Measurements from ENCODE around the gene RNF220. TPM values are rescaled to one million over a fixed set of nuclear protein-coding genes. Genes with fewer than 3 reads are reported as not detected.

The RNF220 gene
- total RNA-seq, 4 donors from 2014 or later: 112 to 134 (median 132) TPM

GRCh38 chr1:44648529-44649250 is 243.6 kb downstream of the RNF220 start:
- Histone ChIP-seq H3K27me3 (no peaks in the 10 kb centered on the region), H3K4me3 (no peak overlapping the region), H3K9me3 (no peaks in the 10 kb centered on the region), H3K36me3 (peaks cover 0 to 94% of the 10 kb centered on the region in 2 donors), H3K27ac (peak overlapping the region in 1 of 4 donors; percentile 12), H3K4me1 (peaks cover 8 to 42% (median 23%) of the 10 kb centered on the region in 3 donors)
- 86 to 87% methylated on average over 6 to 8 of the region's 13 CpGs for WGBS, 2 donors (ENCODE audit: low coverage in 1 of 2)
- TF ChIP-seq POLR2A (IDR thresholded peaks at IDR 0.05) (no peak), POLR2AphosphoS5 (IDR thresholded peaks at IDR 0.05) (no peak), CTCF (IDR thresholded peaks at IDR 0.05) (no peak), EP300 (IDR thresholded peaks at IDR 0.05) (no peak)
- ATAC-seq: no peak

GRCh38 chr1:44649788-44650158 is 244.7 kb downstream of the RNF220 start:
- H3K36me3 ChIP-seq: peaks cover 0 to 94% of the 10 kb centered on the region in 2 donors
- peaks cover 0 to 31% (median 17%) of the 10 kb centered on the region in 3 donors for H3K4me1 ChIP-seq
- H3K9me3 ChIP-seq: no peaks in the 10 kb centered on the region
- no peak overlapping the region for H3K27ac ChIP-seq
- ATAC-seq: no peak
- 71 to 100% methylated on average over 2 to 6 of the region's 13 CpGs for WGBS, 2 donors (ENCODE audit: low coverage in 1 of 2)
- TF ChIP-seq POLR2AphosphoS5 (IDR thresholded peaks at IDR 0.05) (no peak), CTCF (IDR thresholded peaks at IDR 0.05) (no peak), EP300 (IDR thresholded peaks at IDR 0.05) (no peak), POLR2A (IDR thresholded peaks at IDR 0.05) (no peak)
- H3K4me3 ChIP-seq: no peak overlapping the region
- H3K27me3 ChIP-seq: no peaks in the 10 kb centered on the region

- Histone ChIP-seq H3K4me1 (peaks cover 0 to 26% (median 12%) of the 10 kb centered on the region in 3 donors), H3K36me3 (peaks cover 0 to 94% of the 10 kb centered on the region in 2 donors), H3K27ac (peak overlapping the region in 1 of 4 donors; percentile 2), H3K9me3 (no peaks in the 10 kb centered on the region), H3K4me3 (no peak overlapping the region), H3K27me3 (no peaks in the 10 kb centered on the region)
- WGBS, 2 donors (ENCODE audit: low coverage in 1 of 2): 88% methylated on average over 4 of the region's 23 CpGs; no CpG with 5 or more reads in 1 of the 2 donors
- ATAC-seq: no peak
- TF ChIP-seq EP300 (IDR thresholded peaks at IDR 0.05): no peak
- no peak for TF ChIP-seq POLR2AphosphoS5 (IDR thresholded peaks at IDR 0.05)
- TF ChIP-seq CTCF (IDR thresholded peaks at IDR 0.05): no peak
- no peak for TF ChIP-seq POLR2A (IDR thresholded peaks at IDR 0.05)
These were observed 245.2 kb downstream of the RNF220 start for GRCh38 chr1:44650159-44650831.

- peak overlapping the region in 2 of 4 donors; percentile 2 to 53 for H3K27ac ChIP-seq
- no peak overlapping the region for H3K4me3 ChIP-seq
- peaks cover 0 to 18% (median 6%) of the 10 kb centered on the region in 3 donors for H3K4me1 ChIP-seq
- no peaks in the 10 kb centered on the region for H3K9me3 ChIP-seq
- H3K27me3 ChIP-seq: no peaks in the 10 kb centered on the region
- TF ChIP-seq POLR2A (IDR thresholded peaks at IDR 0.05) (no peak), POLR2AphosphoS5 (IDR thresholded peaks at IDR 0.05) (no peak), CTCF (IDR thresholded peaks at IDR 0.05) (no peak), EP300 (IDR thresholded peaks at IDR 0.05) (no peak)
- peaks cover 0 to 87% of the 10 kb centered on the region in 2 donors for H3K36me3 ChIP-seq
- ATAC-seq: no peak
- 61 to 74% methylated on average over 5 to 6 of the region's 8 CpGs for WGBS, 2 donors (ENCODE audit: low coverage in 1 of 2)
These were observed 246.0 kb downstream of the RNF220 start for GRCh38 chr1:44651069-44651468.
